ENCODE measurements around the gene PLCB3.

PLCB3 gene

DNA sequence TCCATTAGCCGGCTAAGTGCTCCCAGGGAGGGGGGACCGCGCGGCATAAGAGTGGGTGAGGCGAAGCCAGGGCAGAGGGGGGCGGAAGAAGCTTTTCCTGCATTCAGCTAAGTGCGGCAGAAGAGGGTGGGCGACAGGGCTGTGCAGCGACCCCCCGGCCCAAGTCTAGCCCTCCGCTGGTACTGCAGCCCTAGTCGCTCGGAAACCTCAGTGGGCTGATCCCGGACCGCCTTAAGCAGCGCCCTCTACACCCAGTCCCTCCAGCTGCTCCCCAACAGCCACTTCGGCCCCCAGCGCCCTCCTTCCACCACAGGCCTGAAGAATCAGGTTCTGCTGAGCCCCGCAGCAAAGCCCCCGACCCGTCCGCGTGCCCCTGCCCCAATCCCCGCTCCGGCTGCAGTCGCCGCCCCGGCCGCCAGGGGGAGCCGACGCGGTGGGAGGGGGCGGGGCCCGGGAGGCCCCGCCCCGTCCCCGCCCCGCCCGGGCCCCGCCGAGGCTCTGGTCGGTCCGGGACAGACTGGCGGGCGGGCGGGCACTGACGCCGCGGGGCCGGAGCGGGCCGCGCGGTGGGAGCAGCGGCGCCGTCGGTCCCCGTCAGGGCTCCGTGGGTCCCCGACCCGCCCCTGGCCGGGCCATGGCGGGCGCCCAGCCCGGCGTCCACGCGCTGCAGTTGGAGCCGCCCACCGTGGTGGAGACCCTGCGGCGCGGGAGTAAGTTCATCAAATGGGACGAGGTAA is at the start of gene PLCB3:
Gene PLCB3, plus strand, starts transcription at position 515 of the 737 bp plus-strand sequence. Its CDS starts 120 bp downstream, at position 635.
- DNase-seq, result peak; percentile 59

DNA sequence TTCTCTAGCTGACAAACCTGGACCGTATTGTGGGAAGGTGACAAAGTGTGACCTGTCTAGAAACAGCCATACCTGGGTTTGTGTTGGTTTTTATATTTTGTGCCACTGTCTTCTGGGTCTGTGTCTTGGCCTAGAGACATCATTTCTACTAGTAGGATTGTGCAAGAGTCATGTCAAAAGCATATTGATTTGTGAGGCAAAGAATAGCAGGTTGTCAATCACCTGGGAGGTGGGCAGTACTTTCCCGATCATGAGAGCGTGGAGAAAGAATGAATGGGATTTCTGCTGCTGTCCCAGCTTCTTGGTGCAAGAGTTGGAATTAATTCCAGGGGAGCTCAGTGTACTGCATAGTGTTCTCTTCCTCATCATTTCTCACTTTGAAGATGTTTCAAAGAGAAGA is 49.8 kb upstream of the PLCB3 start:
- no peak for DNase-seq

DNA sequence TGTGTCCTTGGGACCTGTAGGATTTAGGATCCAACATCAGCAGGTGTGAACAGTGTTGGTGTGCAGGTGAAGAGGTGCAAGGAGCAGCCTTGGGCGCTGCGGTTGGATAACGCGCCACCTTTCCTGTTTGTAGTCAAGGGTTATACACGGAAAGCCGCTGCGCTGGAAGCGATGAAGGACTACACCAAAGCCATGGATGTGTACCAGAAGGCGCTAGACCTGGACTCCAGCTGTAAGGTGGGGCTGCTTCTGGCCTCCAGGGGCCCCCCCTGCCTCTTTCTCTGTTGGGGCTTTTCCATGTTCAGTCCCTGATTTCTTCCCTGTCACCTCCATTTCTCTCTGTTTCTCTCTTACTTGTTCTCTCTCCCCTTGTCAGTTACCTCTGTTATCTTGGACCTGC is 48.3 kb upstream of the PLCB3 start:
- no peak for DNase-seq

DNA sequence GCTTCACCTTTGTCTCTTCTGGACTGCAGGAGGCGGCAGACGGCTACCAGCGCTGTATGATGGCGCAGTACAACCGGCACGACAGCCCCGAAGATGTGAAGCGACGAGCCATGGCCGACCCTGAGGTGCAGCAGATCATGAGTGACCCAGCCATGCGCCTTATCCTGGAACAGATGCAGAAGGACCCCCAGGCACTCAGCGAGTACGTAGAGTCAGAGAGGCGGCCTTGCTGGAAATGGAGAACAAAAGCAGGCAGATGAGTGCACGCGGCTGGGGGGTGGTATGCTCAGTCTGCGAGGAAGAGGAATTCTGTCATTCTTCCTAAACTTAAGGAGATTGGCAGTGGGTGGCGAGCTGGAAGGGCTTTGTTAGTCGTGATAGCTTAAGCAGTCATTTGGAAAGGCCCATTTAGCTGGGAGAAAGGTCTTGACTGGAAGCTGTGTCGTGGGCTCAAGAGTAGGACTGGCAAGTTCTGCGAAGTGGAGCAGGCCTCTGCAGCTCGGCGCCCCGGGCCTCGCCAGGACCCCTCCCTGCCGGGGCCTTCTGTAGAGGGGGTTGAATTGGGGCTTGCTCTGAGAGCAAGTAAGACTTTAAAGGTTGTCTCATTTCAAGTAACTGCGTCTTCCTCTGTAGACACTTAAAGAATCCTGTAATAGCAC is 47.8 kb upstream of the PLCB3 start:
- DNase-seq, result no peak

DNA sequence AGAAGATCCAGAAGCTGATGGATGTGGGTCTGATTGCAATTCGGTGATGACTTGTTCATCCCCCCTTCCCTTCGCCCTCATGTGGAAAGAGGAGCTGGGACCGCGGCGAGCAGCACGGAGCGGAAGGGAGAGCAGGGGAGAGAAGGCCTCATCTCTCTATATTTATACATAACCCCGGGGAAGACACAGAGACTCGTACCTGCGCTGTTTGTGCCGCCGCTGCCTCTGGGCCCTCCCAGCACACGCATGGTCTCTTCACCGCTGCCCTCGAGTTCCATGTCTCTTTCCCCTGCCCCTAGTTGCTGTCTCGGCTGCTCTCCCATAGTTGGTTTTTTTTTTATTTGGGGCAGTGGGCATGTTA is 47.3 kb upstream of the PLCB3 start:
- DNase-seq, result no peak

DNA sequence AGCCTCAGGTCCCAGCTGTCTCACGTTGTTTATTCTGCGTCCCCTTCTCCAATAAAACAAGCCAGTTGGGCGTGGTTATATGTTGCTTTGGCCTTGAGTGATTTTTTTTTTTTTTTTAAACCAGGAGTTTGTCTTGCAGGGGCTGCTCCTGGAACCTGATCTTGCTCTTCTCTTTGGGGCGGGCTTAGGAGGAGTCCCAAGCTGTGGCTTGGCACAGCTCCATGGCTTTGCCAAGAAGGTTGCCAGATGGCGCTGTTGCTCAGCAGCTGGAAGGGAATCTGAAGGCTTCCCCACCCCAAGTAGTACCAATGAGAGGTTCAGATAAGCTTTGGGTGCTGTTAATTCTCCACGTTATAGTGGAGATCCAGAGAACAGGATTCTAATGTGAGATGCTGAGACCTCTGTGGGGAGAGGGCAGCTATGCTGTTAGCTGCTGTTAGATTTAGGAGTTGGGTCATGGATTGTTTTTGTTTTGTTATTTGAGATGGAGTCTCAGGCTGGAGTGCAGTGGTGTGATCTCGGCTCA is 46.8 kb upstream of the PLCB3 start:
- DNase-seq, result peak; percentile 72

DNA sequence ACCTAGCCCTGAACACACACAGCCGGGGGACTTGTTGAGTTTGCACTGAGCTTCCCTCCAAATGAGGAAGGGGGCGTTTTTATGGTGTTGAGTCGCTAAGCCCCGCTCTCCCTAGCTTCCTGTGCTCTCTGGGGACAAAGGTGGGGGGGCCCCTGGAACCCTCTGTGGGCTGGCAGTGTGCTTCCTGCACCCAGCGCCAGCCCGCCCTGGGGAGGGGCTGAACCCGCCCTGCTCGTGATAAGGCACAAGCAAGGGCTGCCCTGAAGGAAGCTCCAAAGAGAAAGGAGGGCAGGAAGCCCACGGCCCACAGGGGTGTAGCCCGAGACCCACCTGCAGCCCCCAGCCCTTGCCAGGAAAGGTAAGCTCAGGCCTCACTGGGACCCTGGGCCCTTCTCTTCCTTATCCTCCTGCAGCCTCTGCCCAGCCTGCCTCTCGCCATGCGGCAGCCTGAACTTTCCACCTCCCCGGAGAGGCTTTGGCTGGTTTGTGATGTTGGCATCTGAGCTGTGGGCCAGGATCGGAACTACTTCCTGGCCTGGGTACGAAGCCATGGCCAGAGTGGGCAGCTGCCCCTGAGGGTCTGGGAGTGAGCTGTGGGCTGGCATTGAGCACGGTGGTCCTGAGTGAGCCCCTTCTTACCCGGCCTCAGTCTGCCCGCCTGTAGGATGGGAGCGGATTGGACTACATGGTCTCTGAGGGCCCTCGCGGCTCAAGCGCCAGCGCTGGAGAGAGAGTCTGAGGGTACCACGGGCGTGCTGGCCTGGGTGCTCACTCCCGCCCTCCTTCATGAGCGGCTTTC is 44.7 kb upstream of the PLCB3 start, which contains the start of gene FERMT3:
Gene FERMT3, plus strand, starts transcription at position 265 of the 799 bp plus-strand sequence. CDS start 644 bp downstream, outside the sequence.
- DNase-seq, result peak; percentile 64

DNA sequence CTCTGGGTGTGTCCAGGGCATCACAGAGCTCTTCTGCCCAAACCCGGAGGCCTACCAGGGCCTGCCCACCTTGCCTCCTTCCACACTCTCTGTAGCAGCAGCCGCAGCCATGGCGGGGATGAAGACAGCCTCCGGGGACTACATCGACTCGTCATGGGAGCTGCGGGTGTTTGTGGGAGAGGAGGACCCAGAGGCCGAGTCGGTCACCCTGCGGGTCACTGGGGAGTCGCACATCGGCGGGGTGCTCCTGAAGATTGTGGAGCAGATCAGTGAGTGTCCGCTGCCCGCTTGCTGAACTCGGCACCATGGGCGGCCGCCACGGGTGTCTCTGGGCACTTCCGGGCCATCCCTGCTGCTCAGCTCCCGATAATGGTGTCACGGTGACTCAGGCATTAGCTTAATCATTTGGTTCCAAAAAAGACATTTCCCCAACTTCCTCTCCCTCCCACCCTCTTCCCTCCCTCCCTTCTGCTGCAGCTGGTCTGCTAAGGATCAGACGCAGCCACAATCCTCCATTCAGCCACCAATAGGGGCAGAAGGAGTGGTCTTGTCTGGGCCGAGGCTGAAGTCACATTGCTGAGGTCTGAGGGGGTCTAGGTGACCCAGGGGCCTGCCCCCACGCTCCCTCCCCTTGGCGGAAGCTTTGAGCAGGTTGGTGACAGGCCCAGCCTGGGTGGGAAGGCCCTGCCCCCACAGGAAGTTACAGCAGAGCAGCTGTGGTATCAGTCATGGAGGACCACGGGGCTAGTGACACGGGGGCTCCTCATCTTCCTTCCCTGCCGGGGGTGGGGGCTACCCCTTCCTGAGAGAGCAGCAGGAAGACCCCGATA is 43.9 kb upstream of the PLCB3 start:
- peak; percentile 76 for DNase-seq

DNA sequence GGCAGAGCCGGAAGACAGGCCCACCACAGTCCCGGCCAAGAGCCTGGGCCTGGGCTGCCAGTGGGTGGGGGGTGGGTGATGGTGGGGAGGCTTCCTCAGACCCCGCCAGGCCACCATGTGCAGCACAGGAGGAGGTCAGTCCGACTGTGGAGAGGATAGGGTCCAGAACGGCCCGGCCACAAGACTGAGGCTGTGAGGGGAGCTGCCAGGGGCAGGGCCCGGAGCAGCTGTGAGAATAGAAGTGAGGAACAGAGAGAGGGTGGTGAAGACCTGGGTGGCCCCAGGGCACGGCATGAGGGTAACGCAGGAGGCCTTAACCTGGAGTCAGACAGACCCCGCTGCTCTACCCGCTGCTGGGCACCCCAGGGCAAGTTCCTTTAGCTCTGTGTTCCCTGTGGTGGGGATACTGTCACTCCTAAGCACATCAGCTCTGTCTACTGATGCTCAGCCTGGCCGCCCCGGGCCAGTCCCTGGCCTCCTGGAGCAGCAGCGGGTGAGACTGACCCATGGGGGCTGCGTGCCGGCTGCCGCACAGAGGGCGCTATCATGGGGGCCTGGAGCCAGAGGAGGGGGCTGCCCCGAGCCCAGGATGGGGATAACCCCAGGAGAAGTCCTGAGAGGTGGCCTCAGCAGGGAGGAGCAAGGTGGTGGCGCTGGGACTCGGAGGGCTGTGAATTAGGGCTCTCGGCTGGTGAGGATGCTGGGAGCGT is 43.1 kb upstream of the PLCB3 start:
- no peak for DNase-seq

DNA sequence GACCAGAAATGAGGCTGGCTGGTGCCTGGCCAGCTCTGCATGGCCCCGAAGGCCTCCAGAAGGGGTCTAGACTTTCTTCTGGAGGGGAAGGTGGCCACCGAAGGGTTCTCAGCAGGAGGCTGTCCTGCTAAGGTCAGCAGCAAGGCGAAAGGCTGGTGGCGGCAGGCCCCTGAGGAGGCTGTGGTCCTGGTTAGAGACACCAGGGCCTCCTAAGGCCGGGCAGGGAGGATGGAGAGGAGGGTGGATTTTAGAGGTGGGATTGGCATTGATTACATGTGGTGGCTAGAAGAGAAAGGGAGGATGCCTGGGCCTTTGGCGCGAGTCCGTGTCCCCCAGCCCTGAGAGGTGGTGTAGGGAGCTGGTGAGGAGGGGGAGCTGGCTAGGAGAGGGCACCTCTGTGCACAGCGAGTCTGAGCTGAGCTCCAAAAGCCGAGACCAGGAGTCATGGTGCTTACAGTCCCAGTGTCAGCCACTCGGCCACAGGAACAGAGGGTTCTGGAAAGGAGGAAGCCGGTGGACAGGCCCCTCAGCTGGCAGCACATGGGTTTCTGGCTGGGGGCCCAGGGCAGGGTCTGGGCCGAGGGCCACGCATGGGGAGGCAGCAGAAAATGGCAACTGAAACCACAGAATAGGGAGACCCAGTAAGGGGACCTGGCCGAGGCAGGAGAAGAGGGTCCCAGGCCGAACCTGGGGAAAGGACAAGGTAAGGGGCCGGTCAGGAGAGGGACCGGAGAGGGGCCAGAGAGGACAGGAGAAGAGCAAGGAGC is 42.4 kb upstream of the PLCB3 start:
- no peak for DNase-seq

DNA sequence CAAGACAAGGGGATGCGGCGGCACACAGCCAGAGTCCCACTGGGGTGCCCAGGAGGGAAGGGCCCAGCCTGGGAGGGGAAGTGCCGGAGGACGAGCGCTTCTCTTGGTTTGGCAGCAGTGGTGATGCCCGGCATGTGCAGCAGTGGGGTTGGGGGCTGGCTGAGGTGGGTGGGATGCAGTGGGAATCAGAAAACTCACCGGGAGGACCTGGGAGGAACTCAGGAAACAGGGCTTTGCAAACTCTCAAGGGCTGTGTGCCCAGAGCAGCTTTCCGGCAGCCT is 41.8 kb upstream of the PLCB3 start:
- DNase-seq, result no peak

DNA sequence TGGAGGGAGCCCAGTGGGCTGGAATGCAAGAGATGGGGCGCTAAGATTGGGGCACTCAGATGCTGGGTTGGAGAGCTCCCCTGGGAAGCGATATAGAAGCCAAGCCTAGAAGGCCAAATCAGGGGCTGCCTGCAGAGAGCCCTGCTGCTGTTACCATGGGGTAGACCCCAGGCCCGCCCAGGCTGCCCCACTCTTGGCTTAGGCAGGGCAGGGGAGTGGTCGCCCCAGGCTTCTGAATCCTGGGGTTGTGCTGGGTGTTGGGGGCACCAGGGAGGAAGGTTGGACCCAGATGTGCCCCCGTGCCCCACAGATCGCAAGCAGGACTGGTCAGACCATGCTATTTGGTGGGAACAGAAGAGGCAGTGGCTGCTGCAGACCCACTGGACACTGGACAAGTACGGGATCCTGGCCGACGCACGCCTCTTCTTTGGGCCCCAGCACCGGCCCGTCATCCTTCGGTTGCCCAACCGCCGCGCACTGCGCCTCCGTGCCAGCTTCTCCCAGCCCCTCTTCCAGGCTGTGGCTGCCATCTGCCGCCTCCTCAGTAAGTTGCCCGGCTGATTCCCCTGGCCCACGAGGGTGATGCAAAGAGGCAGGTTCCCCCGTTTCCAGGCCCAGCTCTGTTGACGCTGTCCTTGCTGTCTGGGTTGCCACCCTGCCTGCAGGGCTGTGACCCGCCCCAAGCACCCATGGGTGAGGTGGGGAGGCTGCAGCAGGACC is 40.9 kb upstream of the PLCB3 start:
- no peak for DNase-seq

DNA sequence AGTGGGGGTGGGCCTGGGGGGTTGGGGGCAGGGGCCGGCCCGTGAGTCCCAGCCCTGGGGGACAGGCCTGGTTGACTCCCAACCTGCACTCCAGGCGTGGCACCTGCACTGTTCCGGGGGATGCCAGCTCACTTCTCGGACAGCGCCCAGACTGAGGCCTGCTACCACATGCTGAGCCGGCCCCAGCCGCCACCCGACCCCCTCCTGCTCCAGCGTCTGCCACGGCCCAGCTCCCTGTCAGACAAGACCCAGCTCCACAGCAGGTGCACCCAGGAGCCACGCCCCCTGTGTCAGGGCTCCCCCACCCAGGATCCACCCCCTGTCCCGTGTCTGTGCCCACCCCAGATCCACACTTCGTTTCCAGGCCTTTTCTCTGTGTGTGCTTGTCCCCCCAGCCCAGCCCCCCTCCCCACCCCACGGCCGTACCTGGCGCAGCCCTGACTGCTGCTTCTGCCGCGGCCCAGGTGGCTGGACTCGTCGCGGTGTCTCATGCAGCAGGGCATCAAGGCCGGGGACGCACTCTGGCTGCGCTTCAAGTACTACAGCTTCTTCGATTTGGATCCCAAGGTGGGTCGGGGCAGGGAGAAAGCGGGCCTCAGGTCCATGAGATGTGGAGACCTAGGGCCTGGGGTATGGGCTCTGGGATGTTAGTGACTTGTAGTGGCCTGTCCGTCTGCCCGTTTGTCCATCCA is 40.0 kb upstream of the PLCB3 start:
- DNase-seq, result no peak

DNA sequence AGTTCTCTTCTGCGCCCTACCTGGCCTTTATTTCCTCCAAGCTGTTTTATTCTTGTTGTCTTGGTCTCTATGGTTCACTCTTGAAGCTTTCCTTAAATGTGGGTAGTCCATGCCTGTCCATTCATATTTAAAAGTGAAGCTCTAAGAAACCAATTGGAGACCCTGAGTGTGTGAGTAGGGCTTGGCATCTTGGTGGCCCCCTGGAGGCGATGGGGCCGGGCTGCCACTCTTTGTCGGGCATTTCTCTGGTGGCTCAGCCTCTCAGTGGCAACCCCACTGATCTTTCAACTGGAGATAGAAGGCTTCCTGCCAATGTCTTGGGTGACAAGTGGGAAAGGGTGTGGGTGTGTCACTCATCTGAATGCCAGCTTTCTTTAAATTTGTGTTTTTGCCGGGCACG is 34.5 kb upstream of the PLCB3 start:
- DNase-seq, result no peak

DNA sequence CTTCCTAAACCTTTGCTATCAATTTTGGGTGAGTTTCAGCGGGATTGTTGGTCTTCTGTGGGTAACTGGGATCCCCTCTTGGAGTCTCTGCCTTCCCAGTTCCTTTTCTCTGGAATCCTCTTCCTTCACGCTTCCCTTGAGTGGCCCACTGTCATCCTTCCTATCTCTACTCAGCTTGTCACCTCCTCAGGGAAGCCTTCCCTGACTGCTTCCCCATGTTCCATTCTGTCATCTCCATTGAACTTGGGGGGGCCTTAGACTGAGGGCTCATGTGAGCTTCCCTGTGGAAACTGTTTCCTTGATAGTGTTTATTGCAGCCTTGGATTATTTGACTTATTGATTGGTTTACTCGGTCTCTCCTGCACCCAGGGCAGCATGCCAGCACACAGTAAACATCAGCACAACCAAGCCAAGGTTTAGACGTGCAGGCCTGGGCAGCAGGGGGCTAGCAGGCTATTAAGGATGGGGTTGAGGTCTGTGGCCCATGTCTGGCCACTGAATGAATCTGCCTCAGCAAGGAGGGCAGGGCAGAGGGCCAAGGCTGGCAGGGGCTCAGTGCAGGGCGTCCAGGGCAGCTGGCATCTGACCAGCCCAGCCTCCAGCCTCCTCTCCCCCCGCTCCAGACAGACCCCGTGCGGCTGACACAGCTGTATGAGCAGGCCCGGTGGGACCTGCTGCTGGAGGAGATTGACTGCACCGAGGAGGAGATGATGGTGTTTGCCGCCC is 32.5 kb upstream of the PLCB3 start:
- DNase-seq, result no peak

DNA sequence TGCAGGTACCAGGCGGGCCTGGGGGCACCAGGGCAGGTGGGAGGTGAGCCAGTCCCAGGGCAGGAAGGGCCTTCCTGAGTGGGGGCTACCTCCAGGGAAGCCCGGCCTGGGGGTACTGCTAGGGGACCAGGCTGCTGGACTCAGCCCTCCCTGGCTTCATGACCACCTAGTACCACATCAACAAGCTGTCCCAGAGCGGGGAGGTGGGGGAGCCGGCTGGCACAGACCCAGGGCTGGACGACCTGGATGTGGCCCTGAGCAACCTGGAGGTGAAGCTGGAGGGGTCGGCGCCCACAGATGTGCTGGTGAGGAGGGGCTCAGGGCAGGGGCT is 32.0 kb upstream of the PLCB3 start:
- no peak for DNase-seq

DNA sequence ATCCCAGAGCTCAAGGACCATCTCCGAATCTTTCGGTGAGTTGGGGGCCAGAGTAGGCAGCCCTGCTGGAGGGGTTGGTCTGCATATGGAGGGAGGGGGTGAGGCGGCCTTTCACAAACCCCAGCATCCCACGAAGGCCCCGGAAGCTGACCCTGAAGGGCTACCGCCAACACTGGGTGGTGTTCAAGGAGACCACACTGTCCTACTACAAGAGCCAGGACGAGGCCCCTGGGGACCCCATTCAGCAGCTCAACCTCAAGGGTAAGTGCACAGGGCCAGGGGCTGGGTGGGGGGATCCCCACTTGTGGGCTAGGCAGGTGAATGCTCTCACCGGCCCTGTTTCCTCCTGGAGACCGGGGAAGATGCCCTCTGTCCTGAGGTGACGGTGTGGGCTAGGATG is 31.6 kb upstream of the PLCB3 start:
- no peak for DNase-seq

DNA sequence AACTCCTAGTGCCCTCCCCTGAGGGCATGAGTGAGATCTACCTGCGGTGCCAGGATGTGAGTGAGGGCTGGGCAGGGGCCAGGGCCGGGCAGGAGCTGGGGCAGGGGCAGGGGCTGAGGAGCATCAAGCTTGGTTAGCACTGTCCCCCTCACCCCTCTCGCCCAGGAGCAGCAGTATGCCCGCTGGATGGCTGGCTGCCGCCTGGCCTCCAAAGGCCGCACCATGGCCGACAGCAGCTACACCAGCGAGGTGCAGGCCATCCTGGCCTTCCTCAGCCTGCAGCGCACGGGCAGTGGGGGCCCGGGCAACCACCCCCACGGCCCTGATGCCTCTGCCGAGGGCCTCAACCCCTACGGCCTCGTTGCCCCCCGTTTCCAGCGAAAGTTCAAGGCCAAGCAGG is 31.1 kb upstream of the PLCB3 start:
- no peak for DNase-seq

DNA sequence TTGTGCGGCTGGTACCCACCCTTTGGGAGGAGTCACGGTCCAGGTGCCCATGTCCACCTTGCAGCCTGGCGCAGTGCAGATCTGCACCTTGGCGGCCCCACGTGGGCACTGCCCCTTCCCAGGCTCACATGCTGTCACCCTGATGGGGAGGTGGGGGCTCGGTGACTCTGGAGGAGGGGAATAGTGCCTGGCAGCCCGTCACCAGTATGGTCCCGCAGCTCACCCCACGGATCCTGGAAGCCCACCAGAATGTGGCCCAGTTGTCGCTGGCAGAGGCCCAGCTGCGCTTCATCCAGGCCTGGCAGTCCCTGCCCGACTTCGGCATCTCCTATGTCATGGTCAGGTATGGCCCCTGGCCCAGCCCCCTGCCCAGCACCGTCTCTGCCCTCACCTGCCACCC is 30.5 kb upstream of the PLCB3 start:
- DNase-seq, result no peak

DNA sequence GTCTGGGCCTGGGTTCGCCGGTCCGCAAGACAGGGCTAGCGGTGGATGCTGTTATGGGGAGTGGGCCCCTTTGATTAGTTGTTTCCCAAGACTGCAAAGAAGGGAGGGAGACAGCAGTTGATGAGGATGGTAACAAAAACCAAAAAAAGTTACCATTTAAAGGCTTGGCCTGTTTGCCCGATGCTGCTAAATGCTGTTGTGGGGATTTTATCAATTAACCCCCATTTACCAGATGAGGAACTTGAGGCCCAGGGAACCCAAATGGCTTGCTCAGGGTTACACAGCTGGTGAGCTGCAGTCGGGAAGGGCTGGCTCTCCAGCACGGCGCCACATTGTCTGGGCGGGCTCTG is 28.7 kb upstream of the PLCB3 start:
- DNase-seq, result no peak

Data from activated T-cell treated with anti-CD3 and anti-CD28 coated beads for 4 hours (primary cell).